HFFc6 (cell line): ENCODE measurements around the gene ZFPL1. TPM values are rescaled to one million over a fixed set of nuclear protein-coding genes. Genes with fewer than 3 reads are reported as not detected.

ENCODE experiments used
- DNase-seq: peaks from one replicate; pipeline ENCODE4 v3.0.0-alpha.2; 2018
- H3K27ac Mint-ChIP-seq: 2 replicates; pipeline ENCODE4 v1.8.0; 2020; ENCODE audit warnings: mild to moderate bottlenecking, mixed read lengths
- H3K27me3 Mint-ChIP-seq: 2 replicates; pipeline ENCODE4 v1.8.0; 2021; ENCODE audit warnings: mild to moderate bottlenecking, moderate library complexity, mixed read lengths; ENCODE audit not compliant: insufficient read depth
- H3K36me3 Mint-ChIP-seq: 2 replicates; pipeline ENCODE4 v1.8.0; 2021; ENCODE audit warnings: low read depth, mixed read lengths
- H3K4me1 Mint-ChIP-seq: 2 replicates; pipeline ENCODE4 v1.8.0; 2020; ENCODE audit warnings: low read depth, mixed read lengths
- H3K4me3 Mint-ChIP-seq: 2 replicates; pipeline ENCODE4 v1.8.0; 2020; ENCODE audit warnings: mild to moderate bottlenecking, moderate library complexity, mixed read lengths
- H3K9me3 Mint-ChIP-seq: 2 replicates; pipeline ENCODE4 v1.8.0; 2020; ENCODE audit warnings: mild to moderate bottlenecking, mixed read lengths
- CTCF ChIP-seq: fragments of 200-600 bp; sonication (generic); IDR thresholded peaks from 2 replicates; pipeline ENCODE4 v1.5.0; 2021; ENCODE audit warnings: antibody characterized with exemption, mild to moderate bottlenecking
- total RNA-seq, 6 experiments: library from RNA; stranded (reverse); fragmentation: NEBNext Ultra II Directional; extraction: Animal tissue kit (Norgen Biotek cat#: 25700); gene quantifications; 2 replicates in 1 of 6; 3 replicates in 5 of 6; pipeline ENCODE4 v1.2.3, GENCODE V29; 2021

Gene ZFPL1
- total RNA-seq, 6 experiments from 2014 or later = 41.0 to 56.6 (median 53.6) TPM

GRCh38 chr11:65125197-65126056 is 41.4 kb downstream of the ZFPL1 start:
- no peak for DNase-seq
- H3K4me1 Mint-ChIP-seq = peaks cover 25% of the 10 kb centered on the region
- H3K36me3 Mint-ChIP-seq = peaks cover 22% of the 10 kb centered on the region
- H3K9me3 Mint-ChIP-seq = no peaks in the 10 kb centered on the region
- no peak overlapping the region for H3K4me3 Mint-ChIP-seq
- no peak overlapping the region for H3K27ac Mint-ChIP-seq
- no peaks in the 10 kb centered on the region; the same call in 1 of the 2 replicates for H3K27me3 Mint-ChIP-seq
- TF ChIP-seq CTCF = no peak

- H3K4me3 Mint-ChIP-seq = no peak overlapping the region
- H3K36me3 Mint-ChIP-seq = peaks cover 19% of the 10 kb centered on the region
- H3K27me3 Mint-ChIP-seq = no peaks in the 10 kb centered on the region; the same call in 1 of the 2 replicates
- no peak for TF ChIP-seq CTCF
- no peaks in the 10 kb centered on the region for H3K9me3 Mint-ChIP-seq
- no peak for DNase-seq
- H3K4me1 Mint-ChIP-seq = peaks cover 17% of the 10 kb centered on the region
- peak overlapping the region; percentile 27; the same call in 1 of the 2 replicates for H3K27ac Mint-ChIP-seq
Observed at GRCh38 chr11:65126624-65127274, 42.7 kb downstream of the ZFPL1 start.

- no peaks in the 10 kb centered on the region for H3K9me3 Mint-ChIP-seq
Observed at GRCh38 chr11:65127473-65128181, 43.6 kb downstream of the ZFPL1 start.

GRCh38 chr11:65128182-65129145 is 44.4 kb downstream of the ZFPL1 start:
- Mint-ChIP-seq H3K36me3 (peaks cover 19% of the 10 kb centered on the region), H3K4me3 (no peak overlapping the region), H3K9me3 (no peaks in the 10 kb centered on the region), H3K4me1 (peaks cover 23% of the 10 kb centered on the region), H3K27me3 (no peaks in the 10 kb centered on the region; the same call in 1 of the 2 replicates), H3K27ac (no peak overlapping the region)
- TF ChIP-seq CTCF = no peak
- no peak for DNase-seq

More at GRCh38 chr11:65127473-65128181, 43.6 kb downstream of the ZFPL1 start:
- TF ChIP-seq CTCF = no peak
- Mint-ChIP-seq H3K4me1 (peaks cover 14% of the 10 kb centered on the region), H3K36me3 (peaks cover 11% of the 10 kb centered on the region), H3K4me3 (no peak overlapping the region), H3K27me3 (no peaks in the 10 kb centered on the region; the same call in 1 of the 2 replicates), H3K27ac (no peak overlapping the region)
- DNase-seq = no peak
